B cell (primary cell): ENCODE data around the gene USPL1. TPM values are rescaled to one million over a fixed set of nuclear protein-coding genes. Genes with fewer than 3 reads are reported as not detected.

Source experiments
- ATAC-seq: fragments of 200-7000 bp; cut with Tn5 transposase; one replicate; pipeline ENCODE4 v1.10.0; 2021; ENCODE audit warnings: low read depth, mild to moderate bottlenecking, moderate number of reproducible peaks, moderate library complexity
- CTCF ChIA-PET: fragments of 350-600 bp; sonication (Branson Sonifier 250); formaldehyde crosslinking; loops from one replicate; lab custom pipeline; 2021; ENCODE audit warnings: antibody characterized with exemption, inconsistent platforms; lab: Charles Lee
- POLR2A ChIA-PET: fragments of 350-600 bp; sonication (Branson Sonifier 250); formaldehyde crosslinking; loops from one replicate; lab custom pipeline; 2021; ENCODE audit warnings: antibody characterized with exemption; lab: Charles Lee
- DNase-seq: peaks from one replicate; pipeline ENCODE4 v3.0.0; 2013
- H2AFZ ChIP-seq: 2 replicates; pipeline ENCODE4 v1.6.1; 2012; ENCODE audit warnings: mild to moderate bottlenecking, low read depth, low read length; ENCODE audit not compliant: insufficient read depth, poor library complexity, severe bottlenecking
- H3K27ac ChIP-seq, 2 donors: 1 replicate in 1 of 2; 2 replicates in 1 of 2; pipeline ENCODE4 v1.5.1; 2012 to 2013; ENCODE audit warnings: low read length in 2 of 2, mild to moderate bottlenecking in 2 of 2, moderate library complexity in 1 of 2
- H3K27me3 ChIP-seq, 4 experiments: fragments of 200-600 bp in 1 of 4; sonication (generic) in 1 of 4; replicated peaks in 1 of 4; 1 replicate in 2 of 4; 2 replicates in 2 of 4; pipeline versions ENCODE4 v1.6.1 to v1.7.0; 2013 to 2016; ENCODE audit warnings: low read length in 3 of 4, mild to moderate bottlenecking in 2 of 4, mixed read lengths in 1 of 4, moderate library complexity in 1 of 4; ENCODE audit not compliant: insufficient read depth in 4 of 4, control insufficient read depth in 3 of 4; ENCODE audit errors: control extremely low read depth in 1 of 4
- H3K36me3 ChIP-seq, 2 experiments: replicated peaks in 1 of 2; 1 replicate in 1 of 2; 2 replicates in 1 of 2; pipeline versions ENCODE4 v1.6.1 to v1.7.1; 2013; ENCODE audit warnings: low read length in 1 of 2; ENCODE audit not compliant: insufficient read depth in 2 of 2, control insufficient read depth in 1 of 2; ENCODE audit errors: control extremely low read depth in 1 of 2, extremely low read depth in 1 of 2
- H3K4me1 ChIP-seq, 2 donors: fragments of 200-600 bp in 1 of 2; sonication (generic) in 1 of 2; 1 replicate in 1 of 2; 2 replicates in 1 of 2; pipeline versions ENCODE4 v1.5.1 to v1.6.1; 2013 to 2017; ENCODE audit warnings: low read length in 2 of 2; ENCODE audit not compliant: control insufficient read depth in 2 of 2, insufficient read depth in 2 of 2
- H3K4me2 ChIP-seq: replicated peaks from 2 replicates; pipeline ENCODE3; 2012; ENCODE audit warnings: mild to moderate bottlenecking, low read depth, low read length; ENCODE audit not compliant: poor library complexity, severe bottlenecking
- H3K4me3 ChIP-seq, 5 experiments: fragments of 200-600 bp in 1 of 5; sonication (generic) in 1 of 5; 1 replicate in 3 of 5; 2 replicates in 2 of 5; pipeline versions ENCODE4 v1.5.1 to v1.7.0; 2011 to 2016; ENCODE audit warnings: low read length in 4 of 5, mild to moderate bottlenecking in 4 of 5, low read depth in 2 of 5, control low read depth in 1 of 5, moderate library complexity in 1 of 5; ENCODE audit not compliant: insufficient read depth in 1 of 5; ENCODE audit errors: control extremely low read depth in 1 of 5, extremely low read depth in 1 of 5
- H3K79me2 ChIP-seq: fragments of 200-600 bp; sonication (generic); one replicate; pipeline ENCODE4 v1.6.0; 2016; ENCODE audit warnings: low read length; ENCODE audit not compliant: control insufficient read depth, insufficient read depth
- H3K9ac ChIP-seq: fragments of 200-600 bp; sonication (generic); 2 replicates; pipeline ENCODE4 v1.6.1; 2017; ENCODE audit warnings: mild to moderate bottlenecking, low read length, moderate library complexity
- H3K9me3 ChIP-seq, 3 donors: one replicate each; pipeline versions ENCODE4 v1.6.1 to v1.7.1; 2013; ENCODE audit warnings: low read length in 2 of 3; ENCODE audit not compliant: control insufficient read depth in 2 of 3, insufficient read depth in 1 of 3; ENCODE audit errors: control extremely low read depth in 1 of 3
- H4K20me1 ChIP-seq: 2 replicates; pipeline ENCODE4 v1.6.0; 2012; ENCODE audit warnings: mild to moderate bottlenecking, low read length; ENCODE audit not compliant: insufficient read depth, control insufficient read depth, poor library complexity, severe bottlenecking
- H3K27ac Mint-ChIP-seq: one replicate; pipeline ENCODE4 v1.8.0; 2021; ENCODE audit warnings: mixed read lengths
- H3K27me3 Mint-ChIP-seq: one replicate; pipeline ENCODE4 v1.8.0; 2021; ENCODE audit warnings: mixed read lengths
- H3K4me1 Mint-ChIP-seq: one replicate; pipeline ENCODE4 v1.8.0; 2021; ENCODE audit warnings: mixed read lengths
- H3K4me3 Mint-ChIP-seq: one replicate; pipeline ENCODE4 v1.8.0; 2021; ENCODE audit warnings: mixed read lengths
- H3K9me3 Mint-ChIP-seq: one replicate; pipeline ENCODE4 v1.8.0; 2022; ENCODE audit warnings: mixed read lengths; ENCODE audit not compliant: insufficient read depth
- CTCF ChIP-seq: fragments of 200-600 bp; IDR thresholded peaks from one replicate; pipeline ENCODE4 v1.8.0; 2022; ENCODE audit warnings: antibody characterized with exemption, mild to moderate bottlenecking
- EZH2 ChIP-seq: IDR thresholded peaks from 2 replicates; pipeline ENCODE4 v1.6.1; 2012; ENCODE audit warnings: borderline replicate concordance, low read depth, mild to moderate bottlenecking, moderate library complexity, low read length; ENCODE audit not compliant: insufficient read depth, poor library complexity, severe bottlenecking
- WGBS: methylation state at CpG from one replicate; pipeline ENCODE4 v1.1.5; 2013; ENCODE audit warnings: missing lambda C conversion rate; ENCODE audit not compliant: insufficient coverage; 5-methylcytosine and 5-hydroxymethylcytosine counted together
- intact Hi-C: fragments of 100-400 bp; cut with micrococcal nuclease; formaldehyde crosslinking; loops from one replicate; pipeline ENCODE4 v1.10.0; 2022
- polyA plus RNA-seq: library from polyadenylated mRNA; depleted of rRNA; stranded (reverse); fragments of >200 nt; gene quantifications from 2 replicates; pipeline ENCODE4 v1.2.3, GENCODE V29; 2012
- total RNA-seq, 2 donors: library from RNA; stranded (reverse); fragments of 120-200 nt in 1 of 2; gene quantifications; 1 replicate in 1 of 2; 2 replicates in 1 of 2; pipeline versions ENCODE4 v1.2.3 to v1.2.4, GENCODE V29; 2013 to 2022

Gene USPL1
- total and polyA plus RNA-seq, 2 donors (not counting 1 experiment from before 2014, with no cell fraction given): 30.2 to 55.8 TPM

- Mint-ChIP-seq H3K9me3 (no peaks in the 10 kb centered on the region), H3K27ac (peak overlapping the region; percentile 68), H3K27me3 (no peaks in the 10 kb centered on the region), H3K4me3 (peak overlapping the region; percentile 75), H3K4me1 (peaks cover 26% of the 10 kb centered on the region)
- intact Hi-C loops: loop anchor here (1.0 to 5.0 kb wide), 4 partner anchors 44 to 440 kb away; partner anchors contain the start of gene USPL1
- no peaks in the 10 kb centered on the region for H3K9me3 ChIP-seq
- H3K4me1 ChIP-seq: peaks cover 5 to 8% of the 10 kb centered on the region in 2 donors
- H3K36me3 ChIP-seq: no peaks in the 10 kb centered on the region
- H3K79me2 ChIP-seq: no peaks in the 10 kb centered on the region
- DNase-seq (peak; percentile 64), ATAC-seq (peak; percentile 77)
- ChIA-PET CTCF (interaction anchor here (0.7 to 2.3 kb wide), 6 partner anchors 12 to 440 kb away, joined by 3 to 10 read pairs (median 3); no protein-coding TSS in a partner anchor), POLR2A (interaction anchor here (0.7 kb wide), 1 partner anchor 263 kb away, joined by 5 read pairs; no protein-coding TSS in a partner anchor)
- WGBS: no CpG with 5 or more reads among the region's 1 CpG
- TF ChIP-seq CTCF (peak; percentile 28), EZH2 (no peak)
- peak overlapping the region; percentile 84 for H2AFZ ChIP-seq
- H3K4me2 ChIP-seq: peak overlapping the region; percentile 81
- no peaks in the 10 kb centered on the region for H4K20me1 ChIP-seq
- peak overlapping the region; percentile 68 for H3K9ac ChIP-seq
- peaks cover 0 to 3% (median 0%) of the 10 kb centered on the region in 4 experiments for H3K27me3 ChIP-seq
- peak overlapping the region in 4 of 5 experiments; percentile 27 to 65 (median 35) for H3K4me3 ChIP-seq
- peak overlapping the region; percentile 55 to 81 for H3K27ac ChIP-seq
Measured at GRCh38 chr13:30572859-30573275, 44.9 kb upstream of the USPL1 start.

GRCh38 chr13:30576528-30576927, 41.2 kb upstream of the USPL1 start:
- intact Hi-C loops: no loop called here
- Histone ChIP-seq H2AFZ (no peak overlapping the region), H3K9me3 (no peaks in the 10 kb centered on the region), H4K20me1 (no peaks in the 10 kb centered on the region), H3K4me2 (no peak overlapping the region), H3K4me3 (no peak overlapping the region), H3K79me2 (no peaks in the 10 kb centered on the region), H3K27ac (no peak overlapping the region), H3K9ac (no peak overlapping the region), H3K36me3 (no peaks in the 10 kb centered on the region), H3K4me1 (peaks cover 5 to 8% of the 10 kb centered on the region in 2 donors), H3K27me3 (peaks cover 0 to 3% (median 0%) of the 10 kb centered on the region in 4 experiments)
- ChIA-PET POLR2A (interaction anchor here (0.6 kb wide), 1 partner anchor 10 kb away, joined by 8 read pairs; no protein-coding TSS in a partner anchor), CTCF (interaction anchor here (1.1 to 3.8 kb wide), 2 partner anchors 11 to 444 kb away, joined by 3 to 14 read pairs; no protein-coding TSS in a partner anchor)
- Mint-ChIP-seq H3K27me3 (no peaks in the 10 kb centered on the region), H3K27ac (no peak overlapping the region), H3K4me1 (peaks cover 17% of the 10 kb centered on the region), H3K9me3 (no peaks in the 10 kb centered on the region), H3K4me3 (no peak overlapping the region)
- no peak for TF ChIP-seq EZH2
- TF ChIP-seq CTCF: no peak
- 34% methylated on average over 6 of the region's 7 CpGs for WGBS
- ATAC-seq (no peak), DNase-seq (no peak)
